Parathyroid adenoma (tissue), 2 donors: Measurements from ENCODE around the gene SIKE1.

Source experiments
- H2AFZ ChIP-seq: fragments of 300-600 bp; sonication (generic); one replicate; pipeline ENCODE4 v1.7.0; 2017; ENCODE audit warnings: antibody characterized with exemption, mild to moderate bottlenecking
- H3K27ac ChIP-seq: fragments of 300-600 bp; sonication (generic); one replicate; pipeline ENCODE4 v1.7.0; 2017
- H3K27me3 ChIP-seq: fragments of 300-600 bp; sonication (generic); one replicate; pipeline ENCODE4 v1.7.0; 2017; ENCODE audit warnings: low read length; ENCODE audit not compliant: control insufficient read depth, insufficient read depth
- H3K36me3 ChIP-seq: fragments of 300-600 bp; sonication (generic); one replicate; pipeline ENCODE4 v1.7.0; 2017; ENCODE audit warnings: low read length; ENCODE audit not compliant: control insufficient read depth, insufficient read depth
- H3K4me1 ChIP-seq: fragments of 300-600 bp; sonication (generic); one replicate; pipeline ENCODE4 v1.7.0; 2017; ENCODE audit warnings: control low read depth
- H3K4me2 ChIP-seq: fragments of 300-600 bp; sonication (generic); one replicate; pipeline ENCODE4 v1.7.0; 2017; ENCODE audit warnings: low read length
- H3K4me3 ChIP-seq: fragments of 300-600 bp; sonication (generic); one replicate; pipeline ENCODE4 v1.7.0; 2017; ENCODE audit warnings: low read depth, low read length
- H3K79me2 ChIP-seq: fragments of 300-600 bp; sonication (generic); one replicate; pipeline ENCODE4 v1.7.0; 2017; ENCODE audit warnings: control low read depth
- H3K9ac ChIP-seq: fragments of 300-600 bp; sonication (generic); one replicate; pipeline ENCODE4 v1.7.0; 2017; ENCODE audit warnings: mild to moderate bottlenecking
- H3K9me3 ChIP-seq: fragments of 300-600 bp; sonication (generic); one replicate; pipeline ENCODE4 v1.7.0; 2017; ENCODE audit warnings: low read length; ENCODE audit not compliant: control insufficient read depth
- TF ChIP-seq, protein P1 (sequence below): fragments of 300-600 bp; sonication (generic); IDR thresholded peaks from one replicate; pipeline ENCODE4 v1.7.0; 2017; ENCODE audit warnings: antibody characterized with exemption, mild to moderate bottlenecking
- donor health status: primary hyperparathyroidism.

The SIKE1 gene

GRCh38 chr1:114740331-114740730 is 40.2 kb downstream of the SIKE1 start:
- Histone ChIP-seq H3K4me2 (no peak overlapping the region), H3K36me3 (no peaks in the 10 kb centered on the region), H3K79me2 (peaks cover 22% of the 10 kb centered on the region), H3K4me3 (no peak overlapping the region), H3K9ac (no peak overlapping the region), H3K27ac (no peak overlapping the region), H3K9me3 (no peaks in the 10 kb centered on the region), H3K4me1 (no peaks in the 10 kb centered on the region), H2AFZ (no peak overlapping the region), H3K27me3 (no peaks in the 10 kb centered on the region)
- TF ChIP-seq, protein P1, sequence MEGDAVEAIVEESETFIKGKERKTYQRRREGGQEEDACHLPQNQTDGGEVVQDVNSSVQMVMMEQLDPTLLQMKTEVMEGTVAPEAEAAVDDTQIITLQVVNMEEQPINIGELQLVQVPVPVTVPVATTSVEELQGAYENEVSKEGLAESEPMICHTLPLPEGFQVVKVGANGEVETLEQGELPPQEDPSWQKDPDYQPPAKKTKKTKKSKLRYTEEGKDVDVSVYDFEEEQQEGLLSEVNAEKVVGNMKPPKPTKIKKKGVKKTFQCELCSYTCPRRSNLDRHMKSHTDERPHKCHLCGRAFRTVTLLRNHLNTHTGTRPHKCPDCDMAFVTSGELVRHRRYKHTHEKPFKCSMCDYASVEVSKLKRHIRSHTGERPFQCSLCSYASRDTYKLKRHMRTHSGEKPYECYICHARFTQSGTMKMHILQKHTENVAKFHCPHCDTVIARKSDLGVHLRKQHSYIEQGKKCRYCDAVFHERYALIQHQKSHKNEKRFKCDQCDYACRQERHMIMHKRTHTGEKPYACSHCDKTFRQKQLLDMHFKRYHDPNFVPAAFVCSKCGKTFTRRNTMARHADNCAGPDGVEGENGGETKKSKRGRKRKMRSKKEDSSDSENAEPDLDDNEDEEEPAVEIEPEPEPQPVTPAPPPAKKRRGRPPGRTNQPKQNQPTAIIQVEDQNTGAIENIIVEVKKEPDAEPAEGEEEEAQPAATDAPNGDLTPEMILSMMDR = no peak

- Histone ChIP-seq H3K4me3 (no peak overlapping the region), H3K4me1 (no peaks in the 10 kb centered on the region), H3K36me3 (no peaks in the 10 kb centered on the region), H3K27ac (no peak overlapping the region), H3K27me3 (no peaks in the 10 kb centered on the region), H3K4me2 (no peak overlapping the region), H3K9me3 (no peaks in the 10 kb centered on the region), H2AFZ (no peak overlapping the region), H3K79me2 (peaks cover 12% of the 10 kb centered on the region), H3K9ac (no peak overlapping the region)
- TF ChIP-seq, protein P1 = no peak
These were observed 43.1 kb downstream of the SIKE1 start for GRCh38 chr1:114737314-114737849.

- H2AFZ ChIP-seq = no peak overlapping the region
- no peak overlapping the region for H3K9ac ChIP-seq
- H3K36me3 ChIP-seq = no peaks in the 10 kb centered on the region
- TF ChIP-seq, protein P1 = no peak
- H3K4me3 ChIP-seq = no peak overlapping the region
- H3K4me2 ChIP-seq = no peak overlapping the region
- no peak overlapping the region for H3K27ac ChIP-seq
- no peaks in the 10 kb centered on the region for H3K4me1 ChIP-seq
- H3K27me3 ChIP-seq = no peaks in the 10 kb centered on the region
- H3K9me3 ChIP-seq = no peaks in the 10 kb centered on the region
- H3K79me2 ChIP-seq = peaks cover 2% of the 10 kb centered on the region
These were observed 45.0 kb downstream of the SIKE1 start for GRCh38 chr1:114735479-114735878.

GRCh38 chr1:114729782-114730181 is 50.7 kb downstream of the SIKE1 start:
- Histone ChIP-seq H3K4me1 (no peaks in the 10 kb centered on the region), H3K27ac (no peak overlapping the region), H3K4me2 (no peak overlapping the region), H3K27me3 (no peaks in the 10 kb centered on the region), H3K9ac (no peak overlapping the region), H3K4me3 (no peak overlapping the region), H2AFZ (no peak overlapping the region), H3K9me3 (no peaks in the 10 kb centered on the region), H3K36me3 (no peaks in the 10 kb centered on the region), H3K79me2 (no peaks in the 10 kb centered on the region)
- TF ChIP-seq, protein P1 = no peak

DNA sequence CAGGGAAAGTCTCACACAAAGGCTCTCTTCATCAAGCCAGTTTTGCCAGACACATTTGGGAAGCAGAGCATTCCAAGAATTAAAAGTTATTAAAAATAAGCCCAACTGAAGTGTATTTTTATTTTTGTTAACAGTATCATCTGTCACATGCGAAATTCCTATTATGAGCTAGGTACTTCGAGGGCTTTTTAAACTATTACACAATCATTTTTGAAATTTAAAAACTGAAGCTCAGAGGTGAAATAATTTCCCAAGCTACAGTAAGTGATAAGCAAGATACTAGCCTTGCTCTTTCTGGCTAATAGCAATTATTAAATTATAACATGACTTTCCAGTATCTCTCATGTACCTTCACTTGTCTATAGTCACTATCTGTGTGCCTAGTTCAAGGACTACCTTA is 51.9 kb downstream of the SIKE1 start:
- Histone ChIP-seq H3K27ac (no peak overlapping the region), H3K4me1 (no peaks in the 10 kb centered on the region), H2AFZ (no peak overlapping the region), H3K9me3 (no peaks in the 10 kb centered on the region), H3K36me3 (no peaks in the 10 kb centered on the region), H3K27me3 (no peaks in the 10 kb centered on the region), H3K4me2 (no peak overlapping the region), H3K79me2 (no peaks in the 10 kb centered on the region), H3K9ac (no peak overlapping the region), H3K4me3 (no peak overlapping the region)
- TF ChIP-seq, protein P1 = no peak
